Measurements from ENCODE around the gene RMDN2.

Gene RMDN2, protein sequence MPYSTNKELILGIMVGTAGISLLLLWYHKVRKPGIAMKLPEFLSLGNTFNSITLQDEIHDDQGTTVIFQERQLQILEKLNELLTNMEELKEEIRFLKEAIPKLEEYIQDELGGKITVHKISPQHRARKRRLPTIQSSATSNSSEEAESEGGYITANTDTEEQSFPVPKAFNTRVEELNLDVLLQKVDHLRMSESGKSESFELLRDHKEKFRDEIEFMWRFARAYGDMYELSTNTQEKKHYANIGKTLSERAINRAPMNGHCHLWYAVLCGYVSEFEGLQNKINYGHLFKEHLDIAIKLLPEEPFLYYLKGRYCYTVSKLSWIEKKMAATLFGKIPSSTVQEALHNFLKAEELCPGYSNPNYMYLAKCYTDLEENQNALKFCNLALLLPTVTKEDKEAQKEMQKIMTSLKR

DNA sequence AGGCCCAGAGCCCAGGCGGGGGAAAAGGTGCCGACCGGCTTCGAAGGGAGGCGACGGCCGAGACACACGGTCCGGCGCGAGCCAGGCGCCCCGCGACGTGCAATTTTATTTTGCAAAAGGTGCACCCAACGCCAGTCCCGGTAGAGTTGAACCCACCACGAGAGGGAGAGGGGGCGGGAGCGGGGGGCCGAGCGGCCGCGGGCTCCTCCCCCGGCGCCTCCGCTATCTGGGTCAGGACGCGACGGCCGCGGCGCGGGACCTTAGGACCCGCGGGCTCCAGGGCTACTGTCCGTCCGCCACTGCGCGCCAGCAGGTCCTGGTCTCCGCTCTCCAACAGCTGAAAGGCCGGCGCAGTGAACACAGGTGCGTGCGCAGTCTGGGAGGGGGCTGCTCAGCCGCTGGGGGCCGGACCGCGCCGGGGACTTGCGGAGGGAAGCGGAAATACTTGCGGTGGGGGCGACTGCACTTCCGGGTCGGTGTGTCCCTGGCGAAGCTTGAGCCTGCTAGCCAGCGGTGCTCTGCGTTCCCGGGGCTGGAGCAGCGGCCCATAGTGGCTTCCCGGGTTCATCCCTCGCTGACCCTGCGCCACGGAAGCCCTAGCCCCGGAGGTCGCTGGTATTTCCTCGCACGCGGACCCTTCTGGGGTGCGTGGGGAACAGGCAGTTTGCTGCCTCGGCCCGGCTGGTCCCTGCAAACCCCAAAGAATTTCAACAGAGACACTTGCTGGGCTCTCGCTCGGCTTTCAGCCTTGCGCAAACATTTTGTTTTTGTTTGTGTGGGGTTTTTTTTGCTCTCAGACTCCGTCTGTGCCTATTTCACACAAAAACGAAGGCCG, at the start of gene RMDN2:
Gene RMDN2 (plus strand): TSS at position 225 of the 835 bp plus-strand sequence. CDS start 3,991 bp downstream, outside the sequence.
- peak; percentile 91 for DNase-seq

DNA sequence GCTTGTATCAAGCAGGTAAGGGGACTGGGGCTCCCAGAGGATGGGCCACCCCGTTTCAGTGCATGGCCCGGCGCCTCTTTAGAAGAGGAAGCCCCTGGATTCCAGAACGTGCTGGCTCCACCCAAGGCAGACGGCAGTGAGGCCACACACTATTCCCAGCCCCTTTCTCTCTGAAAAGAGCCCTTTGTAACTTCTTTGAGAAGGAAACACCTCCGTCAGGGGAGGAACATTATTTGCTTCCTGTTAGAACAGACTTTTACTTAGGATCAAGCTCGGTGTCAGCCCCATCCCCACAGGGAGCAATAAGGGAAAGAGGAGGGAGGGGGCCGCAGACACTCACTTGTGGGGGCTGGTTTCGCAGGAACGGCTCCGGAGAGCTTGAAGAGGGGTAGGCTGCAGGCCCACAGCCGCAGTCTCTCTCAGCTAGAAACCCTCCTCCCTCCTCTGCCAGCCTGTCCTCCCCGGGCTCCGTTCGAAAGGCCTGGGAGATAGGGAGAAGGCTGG, 49.6 kb upstream of the RMDN2 start:
- no peak for DNase-seq

DNA sequence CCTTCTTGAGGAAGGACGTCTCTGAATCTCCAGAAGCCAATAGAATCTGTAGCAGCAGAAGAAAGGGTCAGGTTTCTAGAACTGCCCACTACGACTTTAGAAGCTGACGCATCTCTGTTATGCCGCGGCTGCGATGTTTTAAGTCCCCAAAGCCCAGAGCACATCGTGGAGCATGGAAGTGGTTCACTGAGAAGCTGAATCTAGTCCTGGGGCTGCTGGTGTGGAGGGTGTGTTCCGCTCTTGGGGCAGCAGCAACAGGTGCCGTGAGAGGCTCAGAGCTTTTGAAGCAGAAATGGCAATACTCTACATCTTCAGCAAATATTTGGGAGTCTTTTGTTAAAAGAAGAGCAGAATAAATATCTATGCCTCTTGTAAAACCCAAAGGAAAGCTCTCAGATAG, 48.9 kb upstream of the RMDN2 start:
- DNase-seq, result no peak

DNA sequence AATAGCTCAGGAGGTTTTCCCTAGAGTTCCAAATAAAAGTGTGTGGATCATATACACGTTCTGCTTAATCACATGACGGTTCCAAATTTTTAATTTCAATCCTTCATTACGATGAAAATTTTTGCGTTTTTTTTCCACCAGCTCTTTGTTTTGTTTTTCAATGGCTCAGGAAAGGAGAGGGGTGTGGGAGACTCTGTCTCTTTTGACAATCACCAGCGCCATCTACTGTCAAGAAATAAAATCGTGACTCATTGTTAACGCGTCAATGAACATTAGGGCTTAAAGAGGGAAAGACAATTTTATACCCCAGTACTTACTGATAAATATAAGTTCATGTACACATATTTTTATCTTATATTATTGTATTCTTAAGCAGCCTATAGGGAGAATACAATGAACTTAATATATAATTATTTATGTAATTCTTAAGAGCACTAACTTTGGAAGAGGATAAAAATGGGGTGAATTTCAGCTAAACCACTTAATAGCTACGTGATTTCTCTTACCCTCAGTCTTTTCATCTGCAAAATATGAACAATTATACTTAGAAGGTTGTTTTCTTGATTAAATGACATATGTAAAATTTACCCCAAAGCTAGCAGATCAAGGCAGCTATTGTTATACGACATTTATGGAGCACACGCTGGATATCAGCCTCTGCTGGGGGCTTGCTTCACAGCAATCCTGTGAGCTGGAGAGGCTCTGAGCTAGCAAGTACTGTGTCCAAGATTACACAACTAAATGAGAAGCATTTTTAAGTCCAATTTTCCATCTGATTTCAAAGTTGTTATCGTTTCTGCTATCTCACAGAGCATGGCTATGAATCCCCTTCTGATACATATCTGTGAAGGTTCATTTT, 47.4 kb upstream of the RMDN2 start:
- peak; percentile 66 for DNase-seq

DNA sequence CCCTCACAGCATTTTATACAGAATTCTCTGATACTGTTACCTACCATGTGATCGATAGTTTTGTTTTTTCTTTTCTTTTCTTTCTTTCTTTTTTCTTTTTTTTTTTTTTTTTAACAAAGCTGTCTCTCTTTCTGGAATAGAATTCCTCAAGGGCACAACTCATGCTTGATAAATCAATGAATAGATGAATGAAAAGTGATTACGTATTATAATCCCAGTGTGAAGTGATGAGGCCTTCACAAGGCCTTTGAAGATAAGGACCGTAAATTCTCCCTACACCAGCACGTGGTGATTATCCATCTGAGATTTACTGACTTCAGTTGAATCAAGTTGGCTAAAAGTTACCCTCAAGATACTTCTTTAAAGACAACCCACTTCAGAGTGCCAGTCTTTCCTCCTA, 46.6 kb upstream of the RMDN2 start:
- DNase-seq, result no peak

DNA sequence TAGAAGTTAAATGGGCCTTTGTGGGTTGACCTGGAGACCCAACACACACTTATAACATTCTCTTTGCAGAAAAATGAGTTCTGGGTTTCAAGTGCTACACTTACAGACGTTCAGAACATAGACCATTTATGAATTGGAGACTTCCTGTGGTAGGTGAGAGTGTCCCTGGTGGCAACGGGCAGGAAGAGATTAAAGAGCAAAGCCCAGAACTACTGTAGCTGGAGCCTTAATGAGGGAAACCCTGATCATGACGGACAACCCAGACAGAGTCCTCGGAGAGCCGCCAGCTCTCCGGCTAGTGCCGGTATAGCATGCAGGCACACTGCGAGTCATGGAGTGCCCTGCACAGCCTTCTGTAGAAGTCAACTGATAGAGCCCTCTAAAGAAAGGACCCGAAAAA, 44.5 kb upstream of the RMDN2 start:
- DNase-seq, result no peak

DNA sequence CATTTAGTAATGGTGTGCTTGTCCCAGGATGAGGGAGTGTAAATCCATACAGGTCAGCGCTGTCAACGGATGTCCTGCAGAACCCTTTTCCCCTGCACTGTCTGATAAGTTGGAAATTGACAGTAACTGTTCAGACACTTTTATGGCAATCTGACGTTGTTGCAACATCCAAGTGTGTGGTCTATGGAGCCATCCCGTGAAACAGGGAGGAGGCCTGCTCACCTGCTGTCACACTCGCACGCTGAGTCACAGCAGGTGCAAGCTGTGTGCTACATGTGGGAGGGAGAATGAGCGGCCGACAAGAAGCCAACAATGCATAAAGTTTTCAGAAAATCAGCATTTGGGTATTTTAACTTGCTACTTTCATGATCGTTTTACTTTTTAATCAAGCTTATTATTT, 43.7 kb upstream of the RMDN2 start:
- DNase-seq, result peak; percentile 34

DNA sequence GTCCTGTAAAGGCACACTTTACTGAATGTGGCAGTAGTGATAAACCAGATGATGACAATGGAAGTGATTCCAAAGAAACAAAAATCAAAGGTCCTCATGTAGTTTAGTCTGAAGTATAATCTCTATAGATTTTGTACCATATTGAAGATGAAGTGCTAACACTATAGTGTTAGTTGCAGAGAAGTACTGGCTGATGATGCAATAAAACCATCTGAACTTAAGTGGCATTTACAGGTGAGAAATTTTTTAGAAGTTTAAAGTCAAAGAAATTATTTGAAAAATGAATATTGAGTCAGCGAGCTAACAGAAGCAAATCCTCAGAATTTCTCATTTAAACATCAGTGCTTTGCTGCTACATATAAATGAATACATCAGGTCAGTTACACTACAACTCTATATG, 43.1 kb upstream of the RMDN2 start:
- no peak for DNase-seq

DNA sequence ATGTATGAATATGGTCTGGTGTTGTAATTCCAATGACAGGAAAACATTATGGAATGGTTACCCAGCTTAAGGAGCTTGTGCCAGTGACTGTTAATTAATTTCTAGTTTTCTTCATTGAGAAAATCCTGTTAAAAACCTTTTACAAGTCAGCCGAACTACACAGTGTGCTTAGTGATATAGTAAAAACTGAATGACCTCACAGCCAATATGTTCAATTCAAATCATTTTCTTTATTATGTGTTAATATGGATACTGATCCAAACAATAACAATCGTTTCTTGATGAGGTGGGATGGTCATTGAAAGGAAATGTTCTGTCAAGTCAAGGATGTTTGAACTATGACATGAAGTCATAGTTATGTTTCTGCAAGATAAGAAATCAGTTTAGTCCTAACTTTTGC, 41.6 kb upstream of the RMDN2 start:
- DNase-seq, result no peak

DNA sequence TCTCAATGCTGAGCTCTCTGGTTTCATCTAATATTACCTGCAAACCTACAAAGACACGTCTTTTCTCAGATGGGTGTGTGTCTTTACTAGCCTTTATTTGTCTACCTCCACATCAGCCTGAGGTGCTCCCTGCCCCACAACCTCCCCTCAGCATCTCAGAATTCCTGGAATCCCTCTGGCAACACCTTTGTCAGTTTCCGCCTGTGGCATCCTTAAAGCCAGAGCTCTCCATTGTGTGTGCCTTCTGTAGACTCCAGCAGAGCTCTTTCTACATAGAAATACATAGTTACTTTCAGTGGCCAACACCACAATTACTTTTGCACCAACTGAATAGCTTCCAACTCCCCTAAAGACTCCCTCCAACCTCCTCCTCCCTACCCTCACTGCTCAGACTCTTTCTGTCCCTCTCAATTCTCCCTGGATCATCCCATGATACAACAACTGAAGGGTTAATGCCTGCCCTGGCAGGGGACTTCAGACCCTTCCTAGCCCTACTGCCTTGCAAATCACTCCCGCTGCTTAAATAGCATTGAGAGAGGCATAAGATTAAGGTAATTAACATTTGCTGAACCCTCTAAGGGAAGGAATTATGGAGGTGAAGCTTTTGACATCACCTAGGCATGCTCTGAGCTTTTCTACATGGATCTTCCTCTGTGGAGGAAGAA, 39.6 kb upstream of the RMDN2 start:
- no peak for DNase-seq

DNA sequence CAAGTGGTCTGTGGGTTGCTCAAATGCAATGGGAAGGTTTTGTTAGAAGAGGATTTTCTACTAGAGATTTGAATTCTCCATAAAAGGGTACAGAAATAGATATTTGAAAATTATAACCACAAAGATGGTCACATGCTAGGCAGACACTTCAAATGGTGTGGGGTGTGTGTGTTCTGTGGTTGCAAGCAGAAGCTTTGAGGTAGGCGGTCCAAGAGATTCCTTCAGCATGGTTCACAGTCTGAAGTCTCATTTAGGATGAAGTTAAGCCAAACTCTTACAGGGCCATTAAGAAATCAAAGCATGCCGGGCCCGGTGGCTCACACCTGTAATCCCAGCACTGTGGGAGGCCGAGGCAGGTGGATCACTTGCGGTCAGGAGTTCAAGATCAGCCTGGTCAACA, 38.3 kb upstream of the RMDN2 start:
- no peak for DNase-seq

DNA sequence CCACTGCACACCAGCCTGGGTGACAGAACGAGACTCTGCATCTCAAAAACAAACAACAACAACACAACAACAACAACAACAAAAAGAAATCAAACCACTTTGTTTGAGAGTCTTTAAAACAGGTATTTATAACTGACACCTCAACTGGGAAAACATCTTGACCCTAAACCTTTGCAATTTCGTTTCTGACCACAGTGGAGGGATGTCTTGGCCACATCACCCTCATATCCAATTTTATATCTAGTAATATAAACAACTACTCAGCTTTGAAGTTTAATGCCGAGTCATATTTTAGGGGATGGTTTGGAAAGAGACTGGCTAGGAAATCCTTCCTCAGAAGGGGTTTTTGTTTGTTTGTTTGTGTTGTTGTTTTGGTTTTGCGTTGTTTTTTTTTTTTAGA, 37.8 kb upstream of the RMDN2 start:
- no peak for DNase-seq

DNA sequence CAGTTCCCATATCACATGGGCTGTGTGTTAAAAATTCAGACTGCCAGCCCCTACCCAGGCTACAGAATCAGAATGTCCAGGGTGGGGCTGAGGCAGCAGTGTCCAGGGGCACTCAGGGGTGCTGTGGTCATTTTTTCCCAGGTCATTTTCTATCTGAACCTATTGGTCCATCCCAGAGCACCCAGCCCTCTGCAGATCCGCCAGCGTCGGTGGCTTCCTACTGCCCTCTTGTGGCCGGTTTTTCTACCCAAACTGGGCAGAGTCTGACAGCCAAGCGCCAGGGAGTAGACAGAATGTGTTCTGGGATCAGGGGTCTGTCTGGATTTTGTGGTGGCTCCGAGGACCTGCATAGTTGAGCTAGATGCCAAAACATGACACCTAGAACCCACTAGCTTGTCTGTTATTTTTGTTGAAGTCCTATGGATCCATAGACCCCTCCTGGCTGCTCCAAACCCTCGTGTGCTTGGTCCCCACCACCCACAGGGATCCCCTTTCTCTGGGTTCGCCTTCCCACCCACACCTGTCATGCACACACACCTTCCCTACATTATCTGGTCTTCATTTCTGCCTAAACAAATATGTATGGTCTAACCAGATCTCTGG, 34.1 kb upstream of the RMDN2 start:
- DNase-seq, result peak; percentile 40

DNA sequence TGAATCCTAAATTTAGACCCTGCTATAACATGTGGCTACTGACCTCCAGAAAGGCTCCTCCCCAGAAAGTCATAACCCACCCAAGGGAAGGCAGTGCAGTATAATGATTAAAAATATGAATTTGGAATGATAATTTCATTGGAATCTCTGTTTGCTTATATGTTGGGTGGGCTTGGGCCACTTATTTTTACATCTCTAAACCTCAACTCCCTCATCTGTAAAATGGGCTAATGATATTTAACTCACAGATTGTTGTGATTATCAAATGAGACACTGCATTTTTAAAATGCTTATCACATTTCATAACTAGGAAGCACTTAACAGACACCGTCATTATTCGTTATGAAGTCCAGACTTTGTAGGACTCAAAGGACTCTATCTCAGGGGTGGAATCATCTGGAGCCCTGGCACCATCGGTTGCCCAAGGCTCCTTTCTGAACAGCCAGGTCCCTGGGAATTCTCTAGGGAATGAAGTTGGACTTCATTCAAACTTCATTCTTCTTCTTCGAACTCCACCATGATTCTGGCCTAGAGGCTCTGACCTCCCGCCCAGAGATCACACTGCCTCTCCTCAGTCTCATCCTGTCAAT, 33.1 kb upstream of the RMDN2 start:
- DNase-seq, result no peak

DNA sequence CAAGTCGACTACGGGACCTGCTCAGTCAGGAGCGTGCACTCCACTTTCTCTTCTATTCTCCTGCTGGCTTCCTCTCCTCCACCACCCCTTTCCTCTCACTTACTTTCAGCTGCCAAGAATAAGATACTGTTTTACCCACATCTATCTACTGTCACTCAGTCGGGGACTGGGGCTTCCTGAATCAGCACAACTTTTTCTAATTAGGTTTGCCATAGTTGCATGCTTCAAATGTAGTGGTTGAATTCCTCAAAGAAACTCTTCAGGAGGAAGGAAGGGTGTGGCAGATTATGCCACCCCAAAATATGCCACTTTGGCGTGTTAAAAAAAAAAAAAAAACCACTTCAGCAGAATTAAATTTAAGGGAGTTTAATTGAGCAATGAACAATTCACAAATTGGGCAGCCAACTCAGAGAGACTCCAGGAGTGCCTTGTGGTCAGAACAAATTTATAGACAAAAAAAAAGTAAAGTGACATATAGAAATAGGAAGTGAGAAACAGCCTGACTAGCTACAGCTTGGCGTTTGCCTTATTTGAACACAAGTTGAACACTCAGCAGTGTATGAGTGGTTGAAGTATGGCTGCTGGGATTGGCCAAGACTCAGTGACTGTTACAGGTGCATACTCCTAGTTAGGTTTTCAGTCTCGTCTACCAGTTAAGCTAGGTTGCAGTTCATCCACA, 32.5 kb upstream of the RMDN2 start:
- DNase-seq, result no peak

DNA sequence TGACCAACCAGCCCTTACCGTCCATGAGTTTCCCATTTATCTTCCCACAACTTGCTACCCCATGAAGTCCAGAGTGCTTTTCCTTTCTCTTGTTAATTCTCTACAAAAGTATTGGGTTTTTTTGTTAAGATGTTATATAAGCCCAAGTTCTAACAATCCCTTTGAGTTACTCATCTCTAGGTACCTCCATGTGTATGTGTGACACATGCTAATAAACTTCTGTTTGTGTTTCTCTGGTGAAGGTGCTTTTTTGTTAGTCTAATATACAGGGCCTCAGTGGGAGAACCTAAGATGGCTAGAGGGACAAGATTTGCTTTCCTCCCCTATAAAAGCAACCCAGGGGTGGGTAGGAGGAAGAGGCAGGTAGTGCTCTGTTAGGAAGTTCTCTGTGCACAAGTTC, 31.8 kb upstream of the RMDN2 start:
- DNase-seq, result no peak

DNA sequence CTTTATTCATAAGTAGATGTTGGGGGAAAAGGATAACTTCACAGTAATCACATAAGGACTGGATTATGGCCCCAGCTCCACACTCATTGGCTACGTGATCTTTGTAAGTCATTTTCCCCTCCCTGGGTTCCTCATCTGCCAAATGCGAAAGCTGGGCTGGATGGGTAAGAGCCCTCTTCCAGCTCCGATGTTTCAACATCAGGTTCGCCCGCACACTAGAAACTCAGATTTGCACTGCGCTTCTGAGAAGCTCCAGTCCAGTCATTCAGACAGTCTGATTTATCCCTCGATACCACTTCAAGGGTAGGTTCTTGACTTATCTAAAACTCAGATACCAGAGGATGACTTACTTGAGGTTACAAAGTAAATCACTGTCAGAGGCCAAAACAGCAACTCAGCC, 31.0 kb upstream of the RMDN2 start:
- no peak for DNase-seq

DNA sequence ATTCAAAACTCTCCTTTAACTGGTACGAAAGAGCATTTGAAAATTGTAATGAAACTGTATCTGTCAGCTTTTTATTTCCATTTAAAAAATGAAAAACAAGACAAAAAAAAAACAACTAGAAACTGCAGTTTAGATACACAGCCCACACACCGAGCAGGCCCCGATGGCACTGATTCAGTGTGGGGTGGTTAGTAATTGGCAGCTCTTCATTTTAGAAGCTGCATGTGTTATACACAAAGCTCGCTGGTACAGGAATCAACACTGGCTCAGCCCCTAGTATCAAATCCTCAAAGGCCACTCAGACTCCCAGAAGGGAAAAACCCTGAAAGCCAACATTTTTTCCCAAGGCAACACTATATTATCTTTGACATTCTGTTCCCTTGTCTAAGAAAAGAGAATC, 30.5 kb upstream of the RMDN2 start:
- no peak for DNase-seq

DNA sequence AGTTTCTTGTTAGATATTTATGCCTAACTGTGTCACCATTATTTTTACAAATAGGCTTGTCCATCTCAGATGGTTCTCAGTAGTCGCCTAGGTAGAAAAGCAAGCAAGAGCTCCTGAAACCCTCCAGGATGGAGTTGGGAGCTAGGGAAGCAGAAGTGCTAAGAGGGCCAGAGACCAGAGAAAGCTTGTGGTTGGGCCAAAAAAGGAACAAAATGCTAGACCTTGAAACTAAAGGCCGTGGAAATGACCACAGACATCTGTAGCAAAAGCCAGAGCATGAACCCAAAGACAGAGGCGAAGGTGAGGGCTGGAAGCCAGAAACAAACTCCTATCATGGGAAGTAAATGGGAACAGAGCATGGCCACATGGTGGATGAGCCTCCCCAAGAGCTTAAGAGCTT, 29.9 kb upstream of the RMDN2 start:
- DNase-seq, result no peak

DNA sequence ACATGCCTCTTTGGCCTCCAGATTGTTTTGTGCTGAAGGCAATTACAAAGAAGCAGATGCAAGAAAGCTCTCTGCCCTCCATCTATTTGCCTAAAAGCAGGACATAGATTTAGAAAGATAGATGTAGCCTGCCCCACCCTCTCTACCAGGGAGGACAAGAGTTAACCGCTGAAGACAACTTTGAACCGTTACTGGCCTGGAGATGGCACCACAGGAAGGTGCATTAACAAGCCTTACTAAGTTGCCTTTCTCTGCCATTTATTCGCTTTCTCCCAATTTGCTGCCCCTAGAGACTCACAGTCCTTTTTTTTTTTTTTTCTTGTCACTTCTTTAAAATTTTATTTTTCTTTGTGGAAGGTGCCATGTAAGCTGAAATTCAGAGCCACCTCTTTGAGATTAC, 28.8 kb upstream of the RMDN2 start:
- no peak for DNase-seq

DNA sequence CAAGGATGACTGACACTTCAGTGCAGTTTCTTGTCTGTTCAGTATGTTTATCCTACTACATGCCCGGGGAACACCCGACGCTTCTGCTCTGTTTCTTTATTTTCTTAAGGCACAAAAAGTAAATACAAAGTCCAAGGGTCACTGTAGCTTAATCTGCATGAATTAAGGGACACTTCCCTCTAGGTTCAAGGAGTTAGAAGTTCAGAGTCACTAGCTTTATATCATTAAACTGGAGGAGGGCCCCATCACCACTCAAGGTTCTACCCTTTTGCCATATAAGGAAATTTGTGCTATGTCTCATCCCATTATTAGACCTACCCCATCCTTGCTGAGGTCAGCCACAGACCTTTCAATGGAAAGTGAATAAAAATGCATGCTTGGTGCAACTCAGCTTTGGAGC, 27.6 kb upstream of the RMDN2 start:
- no peak for DNase-seq

Data from NCI-H774 (cell line).